Neural cell (in vitro differentiated cells): Measurements from ENCODE around the gene DOCK7. TPM values are rescaled to one million over a fixed set of nuclear protein-coding genes. Genes with fewer than 3 reads are reported as not detected.

Source experiments
- H2AFZ ChIP-seq: fragments of 200-600, 300-800 bp; sonication (generic), shearing (Covaris generic); 2 replicates; pipeline ENCODE4 v1.6.0; 2014; ENCODE audit warnings: low read depth, mild to moderate bottlenecking, antibody characterized with exemption, low read length, moderate library complexity
- H3F3A ChIP-seq: fragments of 200-600 bp; shearing (Covaris generic); 2 replicates; pipeline ENCODE4 v1.6.1; 2016; ENCODE audit warnings: mild to moderate bottlenecking, moderate library complexity, mixed read lengths, antibody characterized with exemption, low read length; ENCODE audit not compliant: insufficient read depth, poor library complexity, severe bottlenecking
- H3K27ac ChIP-seq: fragments of 200-600, 300-800 bp; sonication (generic), shearing (Covaris generic); 2 replicates; pipeline ENCODE4 v1.5.1; 2014; ENCODE audit warnings: mild to moderate bottlenecking, low read length, moderate library complexity
- H3K27me3 ChIP-seq: fragments of 300-800, 200-600 bp; sonication (generic), shearing (Covaris generic); 2 replicates; pipeline ENCODE4 v1.6.0; 2014; ENCODE audit warnings: mild to moderate bottlenecking, low read depth, low read length, moderate library complexity; ENCODE audit not compliant: insufficient read depth
- H3K36me3 ChIP-seq: fragments of 300-800, 200-600 bp; sonication (generic), shearing (Covaris generic); 2 replicates; pipeline ENCODE4 v1.5.1; 2014; ENCODE audit warnings: mild to moderate bottlenecking, antibody characterized with exemption, low read length, moderate library complexity; ENCODE audit not compliant: insufficient read depth
- H3K4me2 ChIP-seq: fragments of 300-800, 200-600 bp; sonication (generic), shearing (Covaris generic); 2 replicates; pipeline ENCODE4 v1.6.0; 2014; ENCODE audit warnings: mild to moderate bottlenecking, low read length
- H3K4me3 ChIP-seq: fragments of 300-800, 200-600 bp; sonication (generic), shearing (Covaris generic); 2 replicates; pipeline ENCODE4 v1.5.1; 2014; ENCODE audit warnings: mild to moderate bottlenecking, low read length, moderate library complexity
- H3K79me2 ChIP-seq: fragments of 200-600 bp; shearing (Covaris generic); replicated peaks from 2 replicates; pipeline ENCODE4 v1.6.0; 2014; ENCODE audit warnings: mild to moderate bottlenecking, low read length, moderate library complexity; ENCODE audit not compliant: insufficient read depth
- H3K9ac ChIP-seq: fragments of 300-800, 200-600 bp; sonication (generic), shearing (Covaris generic); 2 replicates; pipeline ENCODE4 v1.6.1; 2016; ENCODE audit warnings: mild to moderate bottlenecking, low read length, mixed read lengths
- H3K9me2 ChIP-seq: fragments of 200-600 bp; shearing (Covaris generic); 2 replicates; pipeline ENCODE4 v1.6.1; 2016; ENCODE audit warnings: mild to moderate bottlenecking, low read length, mixed read lengths; ENCODE audit not compliant: insufficient read depth
- H3K9me3 ChIP-seq: fragments of 200-600, 300-800 bp; sonication (generic), shearing (Covaris generic); 2 replicates; pipeline ENCODE4 v1.6.1; 2016; ENCODE audit warnings: mild to moderate bottlenecking, mixed run types, low read length, moderate library complexity, mixed read lengths
- H4K20me1 ChIP-seq: fragments of 200-600 bp; shearing (Covaris generic); 2 replicates; pipeline ENCODE4 v1.6.1; 2016; ENCODE audit warnings: mild to moderate bottlenecking, mixed run types; ENCODE audit not compliant: insufficient read depth
- CTCF ChIP-seq: fragments of 450-650 bp; IDR thresholded peaks from 2 replicates; pipeline ENCODE4 v1.5.1; 2014; ENCODE audit warnings: antibody characterized with exemption, mild to moderate bottlenecking, moderate library complexity; ENCODE audit not compliant: poor library complexity, severe bottlenecking
- EP300 ChIP-seq: fragments of 450-650 bp; conservative IDR thresholded peaks from 2 replicates; pipeline ENCODE4 v1.6.1; 2014; ENCODE audit warnings: antibody characterized with exemption, mild to moderate bottlenecking, moderate library complexity; ENCODE audit not compliant: poor library complexity, severe bottlenecking
- EZH2 ChIP-seq: fragments of 200-600, 300-800 bp; shearing (Covaris generic), sonication (generic); IDR thresholded peaks from 2 replicates; pipeline ENCODE4 v1.6.1; 2014; ENCODE audit warnings: antibody characterized with exemption, low read length, borderline replicate concordance, mild to moderate bottlenecking; ENCODE audit not compliant: insufficient read depth, poor library complexity, severe bottlenecking
- MXI1 ChIP-seq: fragments of 450-650 bp; conservative IDR thresholded peaks from 2 replicates; pipeline ENCODE4 v1.6.1; 2014; ENCODE audit warnings: antibody characterized with exemption, mild to moderate bottlenecking; ENCODE audit not compliant: poor library complexity, severe bottlenecking
- POLR2AphosphoS5 ChIP-seq: IDR thresholded peaks from 2 replicates; pipeline ENCODE4 v1.6.1; 2012
- RAD21 ChIP-seq: fragments of 450-650 bp; conservative IDR thresholded peaks from 2 replicates; pipeline ENCODE4 v1.6.1; 2014; ENCODE audit warnings: antibody characterized with exemption, mild to moderate bottlenecking, moderate library complexity
- REST ChIP-seq: IDR thresholded peaks from 2 replicates; pipeline ENCODE4 v1.6.1; 2012; ENCODE audit warnings: borderline replicate concordance
- SMC3 ChIP-seq: fragments of 450-650 bp; conservative IDR thresholded peaks from 2 replicates; pipeline ENCODE4 v1.6.1; 2014; ENCODE audit warnings: antibody characterized with exemption, mild to moderate bottlenecking, moderate library complexity; ENCODE audit not compliant: poor library complexity
- TAF1 ChIP-seq: IDR thresholded peaks from 2 replicates; pipeline ENCODE4 v1.6.1; 2012; ENCODE audit warnings: low read depth
- polyA plus RNA-seq: library from polyadenylated mRNA; depleted of rRNA; stranded (reverse); fragments of >200 nt; gene quantifications from 2 replicates; pipeline ENCODE4 v1.2.3, GENCODE V29; 2014

The DOCK7 gene
- polyA plus RNA-seq, 1 donor from 2014 or later: 129 TPM

- Histone ChIP-seq H3K4me2 (no peak overlapping the region), H3K9ac (no peak overlapping the region), H3K4me3 (no peak overlapping the region), H3K9me3 (no peaks in the 10 kb centered on the region), H3K27me3 (no peaks in the 10 kb centered on the region), H3K27ac (no peak overlapping the region), H3K36me3 (peaks cover 5% of the 10 kb centered on the region), H3K9me2 (no peaks in the 10 kb centered on the region), H2AFZ (no peak overlapping the region), H4K20me1 (no peaks in the 10 kb centered on the region), H3K79me2 (no peaks in the 10 kb centered on the region), H3F3A (no peaks in the 10 kb centered on the region)
- no peak for TF ChIP-seq REST
Observed at GRCh38 chr1:62599044-62599443, 89.1 kb downstream of the DOCK7 start.

- Histone ChIP-seq H3F3A (no peaks in the 10 kb centered on the region), H3K27ac (no peak within 1 kb of the TSS), H3K9me3 (no peaks in the 10 kb centered on the region), H3K79me2 (no peaks in the 10 kb centered on the region), H3K4me2 (no peak within 1 kb of the TSS), H3K36me3 (peaks cover 5% of the 10 kb centered on the region), H3K9me2 (no peaks in the 10 kb centered on the region), H3K27me3 (no peaks in the 10 kb centered on the region), H3K4me3 (no peak within 1 kb of the TSS), H2AFZ (no peak within 1 kb of the TSS), H4K20me1 (no peaks in the 10 kb centered on the region), H3K9ac (no peak within 1 kb of the TSS)
- TF ChIP-seq EP300 (no peak), REST (no peak), TAF1 (no peak), CTCF (no peak), RAD21 (no peak), POLR2AphosphoS5 (no peak), EZH2 (no peak), MXI1 (no peak), SMC3 (no peak)
Observed at GRCh38 chr1:62597281-62597680, 90.9 kb downstream of the DOCK7 start, which contains the start of gene ANGPTL3. Gene ANGPTL3, plus strand, starts transcription at chr1:62597520. Its CDS starts 47 bp downstream, at chr1:62597567.
